Left lung (tissue), 10 donors: Measurements from ENCODE around the gene DUSP7. TPM values are rescaled to one million over a fixed set of nuclear protein-coding genes. Genes with fewer than 3 reads are reported as not detected.

Experiments used
- ATAC-seq: fragments of 200-7000 bp; cut with Tn5 transposase; one replicate; pipeline ENCODE4 v1.9.1; 2020; ENCODE audit warnings: moderate library complexity
- DNase-seq, 4 donors: peaks; one replicate each; pipeline ENCODE4 v3.0.0-alpha.2; 2013 to 2020
- H3K27ac ChIP-seq, 2 donors: fragments of 200-600 bp; sonication (generic) in 1 of 2; one replicate each; pipeline versions ENCODE4 v1.5.0 to v1.8.0; 2020 to 2021
- H3K27me3 ChIP-seq, 2 donors: fragments of 200-600 bp; sonication (generic) in 1 of 2; one replicate each; pipeline versions ENCODE4 v1.5.0 to v1.8.0; 2020 to 2021
- H3K36me3 ChIP-seq, 2 donors: fragments of 200-600 bp; sonication (generic) in 1 of 2; one replicate each; pipeline versions ENCODE4 v1.5.0 to v1.8.0; 2020 to 2021
- H3K4me1 ChIP-seq, 2 donors: fragments of 200-600 bp; one replicate each; pipeline ENCODE4 v1.8.0; 2021
- H3K4me3 ChIP-seq, 2 donors: fragments of 200-600 bp; sonication (generic) in 1 of 2; one replicate each; pipeline versions ENCODE4 v1.5.0 to v1.8.0; 2020 to 2021; ENCODE audit warnings: mild to moderate bottlenecking in 1 of 2
- H3K9me3 ChIP-seq, 2 donors: fragments of 200-600 bp; sonication (generic) in 1 of 2; one replicate each; pipeline versions ENCODE4 v1.5.0 to v1.8.0; 2020 to 2021
- intact Hi-C, 2 donors: fragments of 100-400 bp; cut with DNase I; formaldehyde crosslinking; loops; one replicate each; pipeline versions ENCODE4 v1.11.2 to v1.14.2; 2022
- polyA plus RNA-seq, 6 donors: library from polyadenylated mRNA; unstranded; fragments of 120-200 nt; gene quantifications; one replicate each; pipeline ENCODE4 v1.2.1, GENCODE V29; 2013; ENCODE audit not compliant: insufficient read length in 6 of 6
- total RNA-seq, 2 donors: library from RNA; stranded (reverse); fragmentation: NEBNext Ultra II Directional; extraction: Animal tissue kit (Norgen Biotek cat#: 25700); gene quantifications; one replicate each; pipeline ENCODE4 v1.2.1, GENCODE V29; 2021
- TF ChIP-seq, protein P1 (sequence below), 2 donors: fragments of 200-600 bp; sonication (generic) in 1 of 2; IDR thresholded peaks; one replicate each; pipeline versions ENCODE4 v1.5.0 to v1.8.0; 2021; ENCODE audit warnings: antibody characterized with exemption in 2 of 2
- donor health status: DM: no; HTN: yes; CAD: no.
- donor health status: DM: no; HTN: no; CAD: no.

Gene DUSP7
- total and polyA plus RNA-seq, 8 donors = 17.5 to 38.3 (median 21.1) TPM

DNA sequence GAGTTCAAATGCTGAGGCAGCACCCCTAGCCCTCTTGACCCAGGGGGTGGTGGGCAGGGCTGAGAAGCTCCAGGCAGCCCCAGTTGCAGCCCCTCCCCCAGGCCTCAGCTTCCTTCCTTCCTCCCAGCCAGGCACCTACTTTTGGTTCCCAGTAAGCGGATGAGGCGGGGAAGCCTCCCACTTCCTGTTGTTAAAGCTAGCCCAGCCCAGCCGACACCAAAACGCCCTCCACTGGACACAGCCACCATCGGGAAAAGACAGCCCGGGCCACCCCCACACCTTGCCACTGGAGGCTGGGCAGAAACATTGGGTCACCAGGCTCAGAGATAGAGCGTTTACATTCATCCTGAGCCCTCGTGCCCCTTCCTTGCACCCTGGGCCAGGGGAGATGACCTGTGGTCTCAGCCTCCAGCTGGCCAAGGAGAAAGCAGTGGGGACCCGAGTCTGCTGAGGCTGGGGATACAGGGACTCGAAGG, 3.5 kb downstream of the DUSP7 start:
- H3K4me3 ChIP-seq = peak overlapping the region; percentile 3 to 94
- H3K4me1 ChIP-seq = peaks cover 46 to 88% of the 10 kb centered on the region in 2 donors
- ATAC-seq (peak; percentile 22), DNase-seq (peak in 3 of 4 donors; percentile 72 to 92 (median 91))
- H3K9me3 ChIP-seq = no peaks in the 10 kb centered on the region
- peak overlapping the region; percentile 82 to 85 for H3K27ac ChIP-seq
- intact Hi-C loops = no loop called here
- peaks cover 0 to 50% of the 10 kb centered on the region in 2 donors for H3K36me3 ChIP-seq
- H3K27me3 ChIP-seq = no peaks in the 10 kb centered on the region
- TF ChIP-seq, protein P1, sequence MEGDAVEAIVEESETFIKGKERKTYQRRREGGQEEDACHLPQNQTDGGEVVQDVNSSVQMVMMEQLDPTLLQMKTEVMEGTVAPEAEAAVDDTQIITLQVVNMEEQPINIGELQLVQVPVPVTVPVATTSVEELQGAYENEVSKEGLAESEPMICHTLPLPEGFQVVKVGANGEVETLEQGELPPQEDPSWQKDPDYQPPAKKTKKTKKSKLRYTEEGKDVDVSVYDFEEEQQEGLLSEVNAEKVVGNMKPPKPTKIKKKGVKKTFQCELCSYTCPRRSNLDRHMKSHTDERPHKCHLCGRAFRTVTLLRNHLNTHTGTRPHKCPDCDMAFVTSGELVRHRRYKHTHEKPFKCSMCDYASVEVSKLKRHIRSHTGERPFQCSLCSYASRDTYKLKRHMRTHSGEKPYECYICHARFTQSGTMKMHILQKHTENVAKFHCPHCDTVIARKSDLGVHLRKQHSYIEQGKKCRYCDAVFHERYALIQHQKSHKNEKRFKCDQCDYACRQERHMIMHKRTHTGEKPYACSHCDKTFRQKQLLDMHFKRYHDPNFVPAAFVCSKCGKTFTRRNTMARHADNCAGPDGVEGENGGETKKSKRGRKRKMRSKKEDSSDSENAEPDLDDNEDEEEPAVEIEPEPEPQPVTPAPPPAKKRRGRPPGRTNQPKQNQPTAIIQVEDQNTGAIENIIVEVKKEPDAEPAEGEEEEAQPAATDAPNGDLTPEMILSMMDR (IDR thresholded peaks at IDR 0.05) = peak; percentile 21 to 47

DNA sequence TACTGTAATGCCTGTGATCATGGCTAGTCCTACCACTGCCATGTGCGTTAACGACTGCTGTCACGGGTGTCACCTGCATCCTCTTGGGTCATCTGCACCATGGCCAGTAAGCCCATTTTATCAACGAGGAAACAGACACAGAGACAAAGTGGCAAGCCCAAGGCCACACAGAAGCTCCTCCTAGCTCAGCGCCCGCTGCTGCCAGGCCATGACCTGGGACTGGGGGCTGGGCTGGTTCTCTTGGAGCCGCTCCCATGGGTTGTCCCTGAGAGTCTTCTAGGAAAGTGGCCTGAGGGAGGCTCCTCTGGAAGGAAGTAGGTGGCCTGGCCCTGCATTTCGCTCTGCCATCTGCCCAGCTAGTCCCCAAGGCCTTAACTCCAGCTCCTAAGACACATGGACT, 4.9 kb downstream of the DUSP7 start:
- H3K27ac ChIP-seq = peak overlapping the region; percentile 82 to 85
- intact Hi-C loops = no loop called here

DNA sequence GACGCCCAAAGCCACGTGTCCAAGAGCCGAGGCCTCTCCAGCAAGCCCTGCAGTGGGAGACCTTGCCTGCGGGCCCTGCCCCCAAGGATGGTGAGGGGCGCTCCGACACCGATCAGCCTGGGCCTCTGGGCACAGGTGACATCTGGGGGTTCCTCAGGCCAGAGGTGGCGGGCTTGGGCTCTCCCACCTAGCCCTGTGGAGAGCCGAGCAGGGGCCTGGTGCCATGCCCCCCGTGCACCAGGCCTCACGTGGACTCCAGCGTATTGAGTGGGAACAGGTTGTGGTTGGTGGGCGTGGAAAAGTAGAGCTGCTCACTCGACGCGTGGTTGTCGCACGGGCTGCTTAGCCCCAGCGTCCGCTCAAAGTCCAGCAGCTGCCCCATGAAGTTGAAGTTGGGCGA, 5.8 kb downstream of the DUSP7 start:
- TF ChIP-seq, protein P1 (IDR thresholded peaks at IDR 0.05) = no peak
- Histone ChIP-seq H3K4me1 (peaks cover 60 to 91% of the 10 kb centered on the region in 2 donors), H3K9me3 (no peaks in the 10 kb centered on the region), H3K27me3 (no peaks in the 10 kb centered on the region), H3K4me3 (no peak overlapping the region), H3K36me3 (peaks cover 0 to 50% of the 10 kb centered on the region in 2 donors), H3K27ac (peak overlapping the region in 1 of 2 donors; percentile 23)
- intact Hi-C loops = no loop called here
- ATAC-seq (no peak), DNase-seq (no peak)

More for the DNA sequence above, 4.9 kb downstream of the DUSP7 start:
- Histone ChIP-seq H3K4me3 (no peak overlapping the region), H3K9me3 (no peaks in the 10 kb centered on the region), H3K27me3 (no peaks in the 10 kb centered on the region), H3K36me3 (peaks cover 0 to 50% of the 10 kb centered on the region in 2 donors), H3K4me1 (peaks cover 55 to 89% of the 10 kb centered on the region in 2 donors)
- ATAC-seq = no peak
- no peak for DNase-seq
- TF ChIP-seq, protein P1 (IDR thresholded peaks at IDR 0.05) = no peak

DNA sequence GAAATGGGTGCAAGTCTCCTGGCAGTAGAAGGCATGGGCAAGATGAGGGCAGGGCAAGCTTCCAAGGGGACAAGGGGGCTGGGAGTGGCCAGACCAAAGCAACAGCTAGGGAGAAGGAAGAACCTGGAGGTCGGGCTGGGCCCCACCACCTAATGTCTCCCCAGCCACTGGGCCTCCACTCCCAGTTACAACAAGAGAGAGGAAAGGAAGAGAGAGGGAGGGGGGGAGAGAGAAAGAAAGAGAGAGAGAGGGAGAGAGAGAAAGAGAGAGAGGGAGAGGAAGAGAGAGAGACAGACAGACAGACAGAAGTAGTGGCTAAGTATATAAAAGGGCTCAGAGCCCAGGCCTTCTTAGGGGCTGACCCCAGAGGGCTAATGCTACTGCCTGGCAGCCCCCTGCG, 6.9 kb downstream of the DUSP7 start:
- intact Hi-C loops = no loop called here
- H3K4me1 ChIP-seq = peaks cover 56 to 84% of the 10 kb centered on the region in 2 donors
- H3K36me3 ChIP-seq = peaks cover 0 to 50% of the 10 kb centered on the region in 2 donors
- DNase-seq (no peak), ATAC-seq (no peak)
- H3K9me3 ChIP-seq = no peaks in the 10 kb centered on the region
- no peaks in the 10 kb centered on the region for H3K27me3 ChIP-seq
- H3K4me3 ChIP-seq = no peak overlapping the region
- TF ChIP-seq, protein P1 (IDR thresholded peaks at IDR 0.05) = no peak
- peak overlapping the region in 1 of 2 donors; percentile 5 for H3K27ac ChIP-seq

DNA sequence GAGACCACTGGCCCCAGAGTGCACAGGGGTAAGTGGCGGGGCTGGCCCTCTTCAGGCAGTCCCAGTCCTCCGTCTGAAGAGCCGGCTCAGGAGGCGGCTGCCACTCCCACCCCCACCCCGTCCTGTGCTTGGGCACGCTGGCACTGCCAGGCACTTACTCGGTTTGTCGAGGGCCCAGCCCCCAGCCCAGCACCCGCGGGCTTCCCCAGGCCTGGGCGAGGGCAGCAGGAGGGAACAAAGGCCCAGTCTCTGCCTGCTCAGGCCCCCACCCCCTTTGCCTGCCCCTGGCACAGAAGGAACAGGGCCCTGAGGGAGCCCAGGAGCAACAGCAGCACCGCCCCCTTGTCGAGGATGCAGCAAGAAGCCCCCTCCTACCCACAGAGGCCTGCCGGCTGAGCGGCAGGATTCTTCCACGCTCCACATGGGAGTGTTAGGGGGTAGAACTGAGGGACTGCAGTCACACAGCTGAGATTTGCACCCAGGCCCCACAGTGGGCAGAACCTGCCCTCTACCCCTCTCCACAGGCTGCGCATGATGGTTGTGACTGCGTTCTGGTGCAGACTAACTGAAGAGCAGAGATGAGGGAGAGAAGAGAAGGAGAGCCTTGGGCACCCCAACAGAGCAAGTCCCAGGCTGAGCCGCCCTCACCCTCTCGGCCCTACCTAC, 8.9 kb downstream of the DUSP7 start:
- Histone ChIP-seq H3K4me1 (peaks cover 36 to 63% of the 10 kb centered on the region in 2 donors), H3K36me3 (peaks cover 0 to 37% of the 10 kb centered on the region in 2 donors), H3K4me3 (no peak overlapping the region), H3K9me3 (no peaks in the 10 kb centered on the region), H3K27ac (peak overlapping the region; percentile 81 to 86), H3K27me3 (no peaks in the 10 kb centered on the region)
- ATAC-seq (peak; percentile 82), DNase-seq (peak in 2 of 4 donors; percentile 44 to 57)
- intact Hi-C loops = no loop called here
- TF ChIP-seq, protein P1 (IDR thresholded peaks at IDR 0.05) = no peak
